ENCODE measurements around the gene GATA5. TPM values are rescaled to one million over a fixed set of nuclear protein-coding genes. Genes with fewer than 3 reads are reported as not detected.

Gene GATA5
- total RNA-seq, 1 experiment from 2014 or later: 4.7 TPM

- DNase-seq (ENCODE audit: low spot score): no peak
These were observed 19.9 kb downstream of the GATA5 start for GRCh38 chr20:62455929-62456328.

DNA sequence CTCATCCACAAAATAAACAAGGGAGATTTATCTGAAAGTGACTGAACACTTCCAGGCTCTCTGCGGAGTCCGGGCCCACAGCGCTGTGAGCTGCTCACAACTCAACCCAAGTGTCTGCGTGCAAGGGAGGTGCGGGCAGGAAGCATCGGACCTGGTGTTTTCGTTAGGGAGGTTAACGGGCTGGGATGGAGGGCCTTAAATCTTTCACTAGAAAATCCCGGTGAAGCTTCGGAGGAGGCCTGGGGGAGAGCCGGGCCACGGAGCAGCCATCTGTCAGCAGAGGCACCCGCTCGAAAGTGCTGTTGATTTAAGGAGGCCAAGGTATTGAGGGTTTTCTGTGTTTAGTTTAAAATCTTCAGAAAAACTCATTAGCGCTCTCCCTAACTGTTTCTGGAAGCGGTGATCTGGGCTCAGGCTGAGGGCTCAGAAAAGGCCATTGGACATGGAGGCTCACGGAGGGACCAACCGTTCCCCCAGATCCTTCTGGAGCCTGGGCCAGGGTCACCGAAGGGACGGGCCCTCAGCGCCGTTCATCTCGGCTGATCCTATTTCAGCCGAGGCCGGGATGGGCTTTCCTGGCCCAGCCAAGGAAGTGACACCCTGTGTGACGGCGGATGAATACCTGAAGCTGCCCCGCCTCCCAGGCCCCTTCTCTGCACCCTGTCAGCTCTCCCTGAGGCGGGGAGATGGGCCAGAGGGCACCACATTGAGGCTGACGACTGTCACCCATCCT, 20.7 kb downstream of the GATA5 start:
- DNase-seq (ENCODE audit: low spot score): no peak

DNA sequence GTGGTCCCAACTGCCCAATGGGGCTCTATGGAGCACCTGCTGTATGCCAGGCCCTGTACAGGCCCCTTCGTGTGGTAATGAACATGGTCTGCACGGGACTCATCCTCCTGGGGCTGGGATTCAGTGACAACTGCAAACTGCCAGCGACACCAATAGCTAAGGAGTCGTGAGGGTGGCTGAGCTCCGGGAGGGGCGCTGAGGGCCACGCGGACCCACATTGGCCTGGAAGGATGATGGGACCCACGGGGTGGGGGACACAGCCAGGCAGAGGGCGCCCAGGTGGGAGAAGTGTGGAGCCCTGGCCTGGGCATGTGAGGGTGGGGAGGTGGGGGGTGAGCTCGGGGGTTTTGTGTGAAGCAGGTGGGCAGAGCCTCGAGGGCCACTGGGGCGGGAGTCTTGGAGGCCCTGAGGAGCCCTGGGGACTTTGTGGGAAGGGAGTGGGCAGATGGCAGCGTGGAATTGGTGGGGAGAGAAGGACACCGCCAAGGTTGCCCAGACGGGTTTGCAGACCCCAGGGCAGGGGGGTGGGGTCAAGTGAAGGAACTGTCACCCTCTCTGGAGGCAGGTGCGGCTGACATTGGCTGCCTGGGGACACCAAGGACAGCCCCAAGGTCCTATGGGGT, 22.5 kb downstream of the GATA5 start:
- DNase-seq (ENCODE audit: low spot score): no peak

DNA sequence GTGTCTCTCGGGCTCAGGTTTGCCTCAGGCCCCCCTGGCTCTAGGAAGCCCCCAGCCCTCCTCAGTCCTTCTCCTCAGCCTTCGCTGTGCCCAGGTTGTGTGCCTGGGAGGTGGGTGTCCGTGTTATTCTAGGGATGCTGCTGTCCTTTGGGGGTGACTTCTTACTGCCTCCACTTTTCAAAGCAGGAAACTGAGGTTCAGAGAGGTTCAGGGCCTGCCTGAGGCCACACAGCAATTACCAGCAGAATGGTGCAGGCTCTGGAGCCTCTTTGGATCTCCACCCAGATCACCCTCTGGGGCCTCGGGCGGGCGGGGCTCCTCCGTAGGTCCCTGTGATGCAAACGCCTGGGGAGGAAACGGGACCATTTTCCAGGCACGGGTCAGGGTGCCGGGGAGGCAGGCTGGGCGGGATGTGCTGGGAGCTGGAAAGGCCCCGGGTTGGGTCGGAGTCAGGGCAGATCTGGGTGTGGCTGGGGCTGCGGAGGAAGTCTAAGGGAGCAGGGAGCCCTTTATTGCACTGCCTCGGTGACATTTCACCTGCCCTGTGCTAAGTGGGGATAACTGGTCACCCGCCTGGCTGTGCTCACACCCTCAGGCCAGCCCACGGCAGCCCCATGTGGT, 23.2 kb downstream of the GATA5 start:
- no peak for DNase-seq (ENCODE audit: low spot score)

GRCh38 chr20:62451970-62452369, 23.8 kb downstream of the GATA5 start:
- DNase-seq (ENCODE audit: low spot score): no peak

DNA sequence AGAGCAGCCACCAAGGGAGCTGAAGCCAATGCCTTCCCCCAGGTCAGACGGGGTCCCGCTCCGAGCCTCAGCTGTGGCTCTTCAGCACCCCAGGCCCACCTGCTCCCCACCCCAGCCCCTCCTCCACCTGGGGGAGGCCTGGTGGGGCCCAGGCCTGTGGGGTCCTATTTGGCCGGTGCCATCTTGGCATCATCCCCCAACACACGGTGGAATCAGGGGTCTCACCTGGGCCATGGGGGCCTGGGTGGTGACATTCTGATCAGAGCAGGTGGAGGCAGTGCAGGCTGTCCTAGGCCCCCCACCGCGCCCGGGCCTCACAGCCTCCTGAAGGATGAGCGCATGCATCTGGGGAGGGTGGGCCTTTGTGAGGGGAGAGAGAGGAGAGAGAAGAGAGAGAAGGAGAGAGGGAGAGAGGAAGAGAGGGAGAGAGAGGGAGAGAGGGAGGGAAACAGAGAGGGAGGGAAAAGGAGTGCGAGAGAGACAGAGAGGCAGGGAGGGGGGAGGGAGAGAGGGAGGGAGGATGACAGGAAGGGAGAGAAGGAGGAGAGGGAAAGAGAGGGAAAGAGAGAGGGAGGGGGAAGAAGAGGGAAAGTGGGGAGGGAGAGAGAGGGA, 24.5 kb downstream of the GATA5 start:
- no peak for DNase-seq (ENCODE audit: low spot score)

GRCh38 chr20:62449951-62450691, 25.7 kb downstream of the GATA5 start:
- no peak for DNase-seq (ENCODE audit: low spot score)

DNA sequence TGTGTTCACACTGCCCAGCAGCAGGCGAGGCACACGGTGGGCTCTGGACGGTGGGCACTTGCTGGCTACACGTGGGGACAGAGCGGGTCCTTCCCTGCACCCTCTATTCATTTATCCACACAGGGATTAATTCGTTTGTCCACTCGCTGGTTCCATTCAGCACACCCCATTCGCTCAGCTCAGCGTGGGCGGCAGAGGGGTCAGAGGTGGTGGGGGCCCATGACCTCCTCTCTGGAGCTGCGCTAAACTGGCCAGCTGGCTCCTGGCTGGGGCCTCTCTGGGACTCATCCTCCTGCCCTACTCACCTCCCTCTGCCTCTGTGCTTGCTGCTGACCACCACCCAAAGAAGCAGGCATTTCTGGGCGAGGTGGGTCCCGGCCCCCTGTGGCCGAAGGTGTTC, 27.0 kb downstream of the GATA5 start:
- DNase-seq (ENCODE audit: low spot score): no peak

- no peak for DNase-seq (ENCODE audit: low spot score)
These were observed 27.8 kb downstream of the GATA5 start for GRCh38 chr20:62448038-62448437.

DNA sequence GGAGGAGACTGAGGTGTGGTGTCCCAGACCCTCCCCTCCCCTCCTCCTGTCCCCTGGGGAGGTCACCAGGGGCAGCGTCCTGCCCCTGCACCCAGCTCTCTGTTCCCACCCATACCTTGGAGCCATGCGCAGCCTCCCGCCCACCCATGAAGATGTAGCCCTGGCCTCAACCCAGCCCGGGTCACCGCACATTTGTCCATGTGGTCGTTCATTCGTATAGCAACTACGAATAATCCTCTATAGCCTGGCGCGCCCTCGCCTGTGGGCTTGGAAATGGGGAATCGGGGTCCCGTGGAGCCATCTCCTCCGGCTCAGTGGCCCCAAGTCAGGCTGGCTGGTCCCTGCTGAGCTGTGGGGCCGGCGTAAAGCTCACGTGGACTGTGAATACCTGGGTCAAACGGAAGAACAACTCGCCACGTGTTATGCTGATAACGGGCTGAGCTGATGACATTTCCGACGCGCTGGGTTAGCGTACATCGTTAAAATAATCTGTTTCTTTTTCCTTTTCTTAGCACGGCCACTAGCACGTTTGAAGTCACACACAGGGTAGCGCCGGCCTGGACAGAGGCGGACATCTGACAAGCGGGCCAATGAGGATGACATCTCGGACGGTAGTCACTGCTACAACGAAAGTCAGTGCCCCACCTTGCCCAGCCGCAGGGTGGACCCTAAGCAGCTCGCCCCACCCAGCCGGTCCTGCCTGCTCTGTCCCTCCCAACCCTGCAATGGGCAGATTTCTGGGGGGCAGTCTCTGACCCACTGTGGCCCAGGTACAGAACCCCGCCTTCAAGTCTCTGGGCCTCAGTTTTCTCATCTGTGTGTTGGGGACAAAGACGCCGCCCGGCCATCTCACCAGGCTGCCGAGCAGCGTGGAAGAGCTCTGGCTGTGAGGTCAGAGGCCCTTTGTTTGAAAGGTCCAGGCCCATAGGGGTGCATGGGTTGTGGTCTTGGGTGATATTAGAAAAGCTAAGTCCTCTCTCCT, 28.6 kb downstream of the GATA5 start:
- no peak for DNase-seq (ENCODE audit: low spot score)

GRCh38 chr20:62446481-62446880, 29.3 kb downstream of the GATA5 start:
- DNase-seq (ENCODE audit: low spot score): no peak

DNA sequence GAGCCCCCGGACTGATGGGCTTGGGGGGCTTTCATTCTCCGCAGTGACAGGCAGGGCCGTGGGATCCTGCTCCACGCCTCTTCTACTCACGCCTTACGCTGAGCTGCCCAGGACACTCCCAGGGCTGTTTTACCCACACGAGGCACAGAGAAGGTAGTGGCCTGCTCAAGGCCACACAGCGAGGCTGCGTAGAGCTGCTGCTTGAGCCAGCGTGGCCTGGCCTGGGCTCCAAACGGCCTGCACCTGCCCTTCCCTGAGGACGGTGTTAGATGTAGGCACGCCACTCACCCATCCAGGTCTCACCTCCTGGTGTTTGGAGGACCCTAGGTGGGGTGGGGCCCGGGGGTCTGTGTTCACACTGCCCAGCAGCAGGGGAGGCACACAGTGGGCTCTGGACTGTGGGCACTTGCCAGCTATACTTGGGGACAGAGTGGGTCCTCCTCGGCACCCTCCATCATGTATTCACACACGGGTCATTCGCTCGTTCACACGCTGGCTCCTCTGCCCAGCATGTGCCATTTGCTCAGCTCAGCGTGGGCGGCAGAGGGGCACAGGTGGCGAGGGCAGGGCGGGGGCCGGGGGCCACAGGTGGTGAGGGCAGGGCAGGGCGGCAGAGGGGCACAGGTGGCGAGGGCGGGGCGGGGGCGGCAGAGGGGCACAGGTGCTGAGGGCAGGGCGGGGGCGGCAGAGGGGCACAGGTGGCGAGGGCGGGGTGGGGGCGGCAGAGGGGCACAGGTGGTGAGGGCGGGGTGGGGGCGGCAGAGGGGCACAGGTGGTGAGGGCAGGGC, 30.0 kb downstream of the GATA5 start:
- no peak for DNase-seq (ENCODE audit: low spot score)

- DNase-seq (ENCODE audit: low spot score): no peak
These were observed 31.5 kb downstream of the GATA5 start for GRCh38 chr20:62444286-62444685.

DNA sequence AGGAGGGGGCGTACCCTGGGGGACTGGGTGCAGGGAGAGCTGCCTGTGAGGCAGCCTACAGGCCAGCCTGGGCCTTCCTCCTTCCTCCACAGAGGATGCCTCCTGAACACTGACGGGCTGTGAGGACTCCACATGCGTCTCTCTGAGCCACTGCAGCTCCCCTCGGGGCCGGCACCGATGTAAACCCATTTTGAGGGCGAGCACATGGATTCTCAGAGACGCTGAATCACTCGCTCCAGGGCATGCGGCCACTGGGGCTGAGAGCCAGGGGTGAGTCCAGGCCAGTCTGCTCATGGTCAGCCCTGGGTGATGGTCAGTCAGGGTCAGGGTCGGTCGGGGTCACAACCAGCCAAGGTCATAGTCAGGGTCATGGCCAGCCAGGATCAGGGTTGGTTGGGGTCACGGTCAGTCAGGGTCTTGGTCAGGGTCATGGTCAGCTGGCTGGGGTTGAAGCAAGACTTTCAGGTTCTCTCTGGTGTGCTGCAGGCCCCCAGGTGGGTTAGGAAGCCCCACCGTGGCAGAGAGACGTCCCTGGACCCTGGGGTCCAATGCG, 33.7 kb downstream of the GATA5 start:
- no peak for DNase-seq (ENCODE audit: low spot score)

DNA sequence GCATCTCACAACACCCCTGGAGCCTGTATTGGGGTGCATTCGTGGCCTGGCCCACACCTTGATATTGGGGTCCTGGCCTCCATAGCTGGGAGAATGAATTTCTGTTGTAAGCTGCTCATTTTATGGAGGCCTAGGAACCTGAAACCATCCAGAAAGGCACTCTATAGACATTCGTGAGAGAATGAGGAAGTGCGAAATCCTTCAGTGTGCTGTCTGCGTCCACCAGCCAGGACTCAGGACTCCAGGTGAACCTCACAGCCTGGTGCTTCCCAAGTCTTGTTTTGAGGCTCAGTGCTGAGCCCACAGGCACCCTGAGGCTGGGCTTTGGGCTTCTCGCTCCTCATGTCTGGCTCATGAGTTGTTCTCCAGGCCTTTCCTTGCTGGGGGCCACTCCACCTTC, 36.6 kb downstream of the GATA5 start:
- DNase-seq (ENCODE audit: low spot score): no peak

- DNase-seq (ENCODE audit: low spot score): no peak
These were observed 37.9 kb downstream of the GATA5 start for GRCh38 chr20:62437927-62438326.

GRCh38 chr20:62437496-62437895, 38.3 kb downstream of the GATA5 start:
- DNase-seq (ENCODE audit: low spot score): no peak

DNA sequence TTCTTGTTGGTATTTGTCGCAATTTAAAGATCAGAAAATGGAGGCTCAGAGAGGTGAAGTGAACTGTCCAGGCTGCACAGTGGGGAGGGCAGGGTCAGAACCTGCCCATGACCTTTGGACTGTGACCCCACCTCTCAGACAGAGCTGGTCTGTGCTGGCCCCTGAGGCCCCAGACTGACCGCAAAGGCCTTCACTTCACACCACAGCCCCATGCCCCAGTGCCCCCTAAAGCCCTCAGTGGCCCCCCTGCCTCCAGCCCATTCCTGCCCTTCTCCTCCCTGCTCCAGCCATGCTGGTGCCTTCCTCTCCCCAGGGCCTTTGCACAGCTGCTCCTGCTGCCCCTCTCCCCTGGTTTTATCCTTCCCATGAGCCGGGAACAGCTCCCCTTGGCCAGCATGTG, 39.1 kb downstream of the GATA5 start:
- no peak for DNase-seq (ENCODE audit: low spot score)

DNA sequence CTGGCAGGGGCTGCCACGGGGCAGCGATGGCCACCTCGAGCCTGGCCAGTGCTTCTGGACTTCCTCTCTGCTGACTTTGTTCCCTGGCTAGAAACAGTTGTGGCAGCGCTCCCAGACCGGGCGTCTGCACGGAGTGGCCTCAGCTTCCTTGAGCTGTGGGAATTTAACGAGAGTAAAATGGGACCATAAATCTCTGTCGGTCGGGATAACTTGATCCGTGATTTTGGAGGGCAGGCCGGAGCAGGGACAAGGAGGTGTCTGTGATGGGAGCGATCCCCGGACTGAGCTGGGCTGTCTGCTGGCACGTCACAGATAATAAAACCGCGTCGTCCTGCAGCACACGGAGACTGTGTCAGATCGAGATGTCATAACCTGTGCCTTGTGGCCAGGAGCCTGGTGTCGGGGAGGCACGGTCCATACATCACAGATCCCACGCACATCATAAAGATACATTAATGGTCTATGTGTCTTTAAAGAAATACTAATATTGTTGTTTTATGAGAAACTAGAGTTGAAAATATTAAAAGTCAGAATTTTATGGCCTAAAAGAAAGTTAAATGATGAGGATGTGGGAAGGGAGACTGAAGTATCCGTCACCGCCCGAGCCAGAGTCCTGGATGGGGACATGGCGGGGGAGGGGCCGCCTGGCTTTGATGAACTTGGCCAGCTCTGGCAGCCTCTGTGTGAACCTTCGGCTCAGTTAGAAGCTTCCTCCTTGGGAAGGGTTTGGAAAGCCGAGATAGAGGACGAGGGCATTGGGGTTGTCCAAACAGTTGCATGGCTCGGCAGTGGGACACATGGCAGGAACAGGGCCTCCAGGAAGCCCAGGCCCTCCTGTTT, 41.9 kb downstream of the GATA5 start:
- DNase-seq (ENCODE audit: low spot score): no peak
